ENCODE measurements around the gene CDC5L. TPM values are rescaled to one million over a fixed set of nuclear protein-coding genes. Genes with fewer than 3 reads are reported as not detected.

CDC5L gene
- total RNA-seq, 1 donor from 2014 or later, result 25.6 TPM

DNA sequence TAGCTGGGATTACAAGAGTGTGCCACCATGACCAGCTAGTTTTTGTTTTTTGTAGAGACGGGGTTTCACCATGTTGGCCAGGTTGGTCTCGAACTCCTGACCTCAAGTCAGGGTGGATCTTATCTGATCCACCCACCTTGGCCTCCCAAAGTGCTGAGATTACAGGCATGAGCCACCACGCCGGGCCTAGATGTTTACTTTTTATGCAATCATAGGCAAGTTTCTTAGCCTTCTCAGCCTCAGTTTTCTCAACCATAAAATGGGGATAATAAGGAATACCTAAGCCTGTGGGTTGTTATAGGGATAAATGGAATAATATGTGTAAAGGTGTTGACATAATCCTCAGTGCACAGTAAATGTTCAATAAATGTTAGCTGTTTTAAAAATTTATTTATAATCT, 35.2 kb upstream of the CDC5L start:
- no peak overlapping the region for H3K4me3 Mint-ChIP-seq
- no peaks in the 10 kb centered on the region for H3K4me1 Mint-ChIP-seq
- TF ChIP-seq, protein P1, sequence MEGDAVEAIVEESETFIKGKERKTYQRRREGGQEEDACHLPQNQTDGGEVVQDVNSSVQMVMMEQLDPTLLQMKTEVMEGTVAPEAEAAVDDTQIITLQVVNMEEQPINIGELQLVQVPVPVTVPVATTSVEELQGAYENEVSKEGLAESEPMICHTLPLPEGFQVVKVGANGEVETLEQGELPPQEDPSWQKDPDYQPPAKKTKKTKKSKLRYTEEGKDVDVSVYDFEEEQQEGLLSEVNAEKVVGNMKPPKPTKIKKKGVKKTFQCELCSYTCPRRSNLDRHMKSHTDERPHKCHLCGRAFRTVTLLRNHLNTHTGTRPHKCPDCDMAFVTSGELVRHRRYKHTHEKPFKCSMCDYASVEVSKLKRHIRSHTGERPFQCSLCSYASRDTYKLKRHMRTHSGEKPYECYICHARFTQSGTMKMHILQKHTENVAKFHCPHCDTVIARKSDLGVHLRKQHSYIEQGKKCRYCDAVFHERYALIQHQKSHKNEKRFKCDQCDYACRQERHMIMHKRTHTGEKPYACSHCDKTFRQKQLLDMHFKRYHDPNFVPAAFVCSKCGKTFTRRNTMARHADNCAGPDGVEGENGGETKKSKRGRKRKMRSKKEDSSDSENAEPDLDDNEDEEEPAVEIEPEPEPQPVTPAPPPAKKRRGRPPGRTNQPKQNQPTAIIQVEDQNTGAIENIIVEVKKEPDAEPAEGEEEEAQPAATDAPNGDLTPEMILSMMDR (IDR thresholded peaks at IDR 0.05; ENCODE audit: unreplicated experiment), result no peak
- H3K9me3 Mint-ChIP-seq, result no peaks in the 10 kb centered on the region
- peaks cover 20% of the 10 kb centered on the region for H3K27me3 Mint-ChIP-seq (ENCODE audit: low read depth)
- H3K36me3 Mint-ChIP-seq, result no peaks in the 10 kb centered on the region
- DNase-seq (ENCODE audit: low spot score in 2 of 2, unreplicated experiment in 2 of 2), result no peak
- H3K27ac Mint-ChIP-seq, result no peak overlapping the region

DNA sequence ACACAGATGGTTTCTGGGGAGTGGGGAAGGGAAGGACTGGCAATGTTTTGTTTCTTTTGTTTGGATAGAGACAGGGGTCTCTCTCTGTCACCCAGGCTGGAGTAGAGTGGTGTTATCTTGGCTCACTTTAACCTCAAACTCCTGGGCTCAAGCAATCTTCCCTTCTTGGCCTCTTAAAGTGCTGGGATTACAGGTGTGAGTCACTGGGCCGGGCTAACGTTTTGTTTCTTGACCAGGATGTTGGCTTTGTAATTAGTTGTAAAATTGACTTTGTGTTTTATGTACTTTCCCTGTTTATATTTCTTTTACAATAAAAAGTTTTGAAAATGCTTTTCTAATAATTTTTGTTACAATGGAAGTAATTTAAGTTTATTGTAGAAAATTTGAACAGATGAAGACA, 34.2 kb upstream of the CDC5L start:
- H3K9me3 Mint-ChIP-seq, result no peaks in the 10 kb centered on the region
- no peak overlapping the region for H3K27ac Mint-ChIP-seq
- no peaks in the 10 kb centered on the region for H3K36me3 Mint-ChIP-seq
- H3K4me3 Mint-ChIP-seq, result no peak overlapping the region
- peaks cover 28% of the 10 kb centered on the region for H3K27me3 Mint-ChIP-seq (ENCODE audit: low read depth)
- DNase-seq (ENCODE audit: low spot score in 2 of 2, unreplicated experiment in 2 of 2), result no peak
- no peaks in the 10 kb centered on the region for H3K4me1 Mint-ChIP-seq
- TF ChIP-seq, protein P1 (IDR thresholded peaks at IDR 0.05; ENCODE audit: unreplicated experiment), result no peak

DNA sequence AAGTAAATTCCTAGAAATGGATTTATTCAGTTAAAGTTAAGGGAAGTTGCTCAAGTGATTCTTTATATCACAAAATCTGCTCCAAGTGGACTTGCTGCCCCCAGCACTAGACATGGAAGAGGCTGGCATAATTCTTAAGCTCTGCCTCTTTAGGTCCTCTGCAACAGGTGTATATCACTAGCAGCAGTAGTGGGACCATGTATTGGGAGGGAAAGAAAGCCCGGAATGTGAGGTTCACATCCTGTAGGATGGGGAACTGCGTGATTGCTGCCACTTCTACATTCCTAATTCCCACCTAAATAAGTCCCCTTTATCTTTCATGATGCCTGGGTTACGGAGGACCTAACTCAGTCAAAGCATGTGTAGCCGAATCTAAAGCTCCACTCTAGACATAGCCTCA, 31.9 kb upstream of the CDC5L start:
- H3K9me3 Mint-ChIP-seq, result no peaks in the 10 kb centered on the region
- no peak overlapping the region for H3K4me3 Mint-ChIP-seq
- H3K27ac Mint-ChIP-seq, result no peak overlapping the region
- no peaks in the 10 kb centered on the region for H3K4me1 Mint-ChIP-seq
- TF ChIP-seq, protein P1 (IDR thresholded peaks at IDR 0.05; ENCODE audit: unreplicated experiment), result no peak
- no peaks in the 10 kb centered on the region for H3K36me3 Mint-ChIP-seq
- no peak for DNase-seq (ENCODE audit: low spot score in 2 of 2, unreplicated experiment in 2 of 2)
- H3K27me3 Mint-ChIP-seq (ENCODE audit: low read depth), result peaks cover 33% of the 10 kb centered on the region

DNA sequence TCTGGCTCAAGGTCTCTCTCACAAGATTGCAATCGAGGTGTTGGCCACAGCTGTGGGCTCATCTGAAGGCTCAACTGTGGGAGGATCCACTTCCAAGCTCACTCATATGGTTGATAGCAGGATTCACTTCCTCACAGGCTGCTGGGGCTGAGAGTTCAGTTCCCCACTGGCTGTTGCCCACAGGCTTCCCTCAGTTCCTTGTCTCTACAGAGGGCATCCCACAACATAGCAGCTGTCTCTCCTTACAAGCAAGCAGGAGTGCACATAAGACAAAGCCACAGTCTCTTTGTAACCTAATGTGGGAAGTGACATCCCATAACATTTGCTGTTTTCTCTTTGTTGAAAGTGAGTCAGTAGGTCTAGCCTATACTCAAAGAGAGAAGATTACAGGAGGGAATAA, 31.0 kb upstream of the CDC5L start:
- Mint-ChIP-seq H3K4me3 (no peak overlapping the region), H3K27ac (no peak overlapping the region), H3K9me3 (no peaks in the 10 kb centered on the region), H3K4me1 (no peaks in the 10 kb centered on the region), H3K36me3 (no peaks in the 10 kb centered on the region), H3K27me3 (ENCODE audit: low read depth) (peaks cover 37% of the 10 kb centered on the region)
- TF ChIP-seq, protein P1 (IDR thresholded peaks at IDR 0.05; ENCODE audit: unreplicated experiment), result no peak
- DNase-seq (ENCODE audit: low spot score in 2 of 2, unreplicated experiment in 2 of 2), result no peak

DNA sequence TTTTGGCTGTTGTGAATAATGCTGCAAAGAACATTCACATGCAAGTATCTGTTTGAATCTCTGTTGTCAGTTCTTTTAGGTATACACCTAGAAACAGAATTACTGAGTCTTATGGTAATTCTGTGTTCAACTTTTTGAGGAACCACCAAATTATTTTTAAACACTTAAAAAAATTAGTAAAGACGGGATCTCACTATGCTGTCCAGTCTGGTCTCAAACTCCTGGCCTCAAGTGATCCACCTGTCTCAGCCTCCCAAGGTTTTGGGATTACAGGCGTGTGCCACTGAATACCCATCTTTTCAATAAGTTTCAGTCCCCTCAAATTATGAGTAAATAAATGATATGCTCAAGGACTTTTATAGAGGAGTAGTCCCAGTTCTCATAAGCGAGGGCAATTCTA, 27.5 kb upstream of the CDC5L start:
- Mint-ChIP-seq H3K36me3 (no peaks in the 10 kb centered on the region), H3K27ac (no peak overlapping the region), H3K9me3 (no peaks in the 10 kb centered on the region), H3K27me3 (ENCODE audit: low read depth) (peaks cover 50% of the 10 kb centered on the region), H3K4me1 (no peaks in the 10 kb centered on the region), H3K4me3 (no peak overlapping the region)
- TF ChIP-seq, protein P1 (IDR thresholded peaks at IDR 0.05; ENCODE audit: unreplicated experiment), result no peak
- DNase-seq (ENCODE audit: low spot score in 2 of 2, unreplicated experiment in 2 of 2), result no peak

DNA sequence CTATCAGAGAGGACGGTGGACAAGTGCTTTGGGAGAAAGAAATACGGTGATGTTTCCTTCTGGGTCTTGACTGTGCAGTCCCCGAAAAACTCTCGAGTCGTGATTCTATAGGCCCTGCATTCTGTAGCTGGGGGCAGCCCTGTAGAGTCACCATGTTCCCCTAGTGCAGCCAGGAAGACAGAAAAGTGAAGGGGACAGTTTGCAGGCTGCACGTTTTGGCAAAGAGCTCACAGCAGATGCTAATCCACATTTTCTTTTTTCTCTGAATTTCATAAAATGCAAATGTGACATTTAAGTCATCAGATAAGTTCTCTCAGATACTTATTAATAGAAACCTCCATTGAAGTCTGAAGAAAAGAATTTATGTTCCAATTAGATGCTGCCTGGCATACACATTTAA, 25.6 kb upstream of the CDC5L start:
- Mint-ChIP-seq H3K4me1 (no peaks in the 10 kb centered on the region), H3K4me3 (no peak overlapping the region), H3K36me3 (no peaks in the 10 kb centered on the region), H3K27me3 (ENCODE audit: low read depth) (peaks cover 46% of the 10 kb centered on the region), H3K9me3 (no peaks in the 10 kb centered on the region), H3K27ac (no peak overlapping the region)
- TF ChIP-seq, protein P1 (IDR thresholded peaks at IDR 0.05; ENCODE audit: unreplicated experiment), result no peak
- no peak for DNase-seq (ENCODE audit: low spot score in 2 of 2, unreplicated experiment in 2 of 2)

All from mesothelial cell of epicardium (in vitro differentiated cells).